GM19372 (cell line): ENCODE data around the gene BBS12.

Source experiments
- ATAC-seq: cut with Tn5 transposase; IDR thresholded peaks from one replicate; pipeline ENCODE4 v1.9.1; 2021; ENCODE audit warnings: mild to moderate bottlenecking, low read depth, moderate library complexity; ENCODE audit not compliant: unreplicated experiment

BBS12 gene

GRCh38 chr4:122732329-122733026 lies at the start of gene BBS12:
Gene BBS12 (plus strand): TSS chr4:122732704. CDS start chr4:122741893, 9,189 bp downstream.
- peak; percentile 100 for ATAC-seq

GRCh38 chr4:122686691-122687090 lies 45.8 kb upstream of the BBS12 start:
- no peak for ATAC-seq

GRCh38 chr4:122687531-122688061 lies 44.9 kb upstream of the BBS12 start:
- ATAC-seq = no peak

- ATAC-seq = no peak
Measured at GRCh38 chr4:122688529-122689140, 43.9 kb upstream of the BBS12 start.

GRCh38 chr4:122689972-122690371 lies 42.5 kb upstream of the BBS12 start:
- peak; percentile 73 for ATAC-seq

- no peak for ATAC-seq
Measured at GRCh38 chr4:122691988-122692387, 40.5 kb upstream of the BBS12 start.

GRCh38 chr4:122692641-122693520 lies 39.6 kb upstream of the BBS12 start:
- no peak for ATAC-seq

GRCh38 chr4:122695226-122695625 lies 37.3 kb upstream of the BBS12 start:
- no peak for ATAC-seq

GRCh38 chr4:122700178-122700725 lies 32.3 kb upstream of the BBS12 start:
- no peak for ATAC-seq

- ATAC-seq = no peak
Measured at GRCh38 chr4:122701061-122701460, 31.4 kb upstream of the BBS12 start.

GRCh38 chr4:122701965-122702364 lies 30.5 kb upstream of the BBS12 start:
- ATAC-seq = no peak

GRCh38 chr4:122702939-122703338 lies 29.6 kb upstream of the BBS12 start:
- no peak for ATAC-seq

GRCh38 chr4:122703868-122704267 lies 28.6 kb upstream of the BBS12 start:
- ATAC-seq = no peak

GRCh38 chr4:122705009-122705408 lies 27.5 kb upstream of the BBS12 start:
- ATAC-seq = no peak

GRCh38 chr4:122705547-122706117 lies 26.9 kb upstream of the BBS12 start:
- ATAC-seq = no peak

- ATAC-seq = no peak
Measured at GRCh38 chr4:122706511-122706910, 26.0 kb upstream of the BBS12 start.

GRCh38 chr4:122707497-122707896 lies 25.0 kb upstream of the BBS12 start:
- ATAC-seq = no peak

GRCh38 chr4:122709236-122709635 lies 23.3 kb upstream of the BBS12 start:
- no peak for ATAC-seq

GRCh38 chr4:122710434-122711308 lies 21.8 kb upstream of the BBS12 start:
- peak; percentile 54 for ATAC-seq
